A549 (cell line): ENCODE measurements around the gene CMYA5.

Experiments used
- CBX2 ChIP-seq: fragments of 200-600 bp; sonication (generic); IDR thresholded peaks from 2 replicates; pipeline ENCODE4 v1.6.1; 2016; ENCODE audit warnings: low read depth, mild to moderate bottlenecking, borderline replicate concordance
- CEBPB ChIP-seq, 2 experiments: fragments of >200 bp in 1 of 2; sonication (Bioruptor Twin) in 1 of 2; formaldehyde crosslinking in 1 of 2; IDR thresholded peaks; 2 replicates each; pipeline ENCODE4 v1.6.1; 2012 to 2016
- CTCF ChIP-seq: fragments of >200 bp; sonication (Bioruptor Twin); formaldehyde crosslinking; IDR thresholded peaks from 3 replicates; pipeline ENCODE4 v1.5.1; 2016
- MAZ ChIP-seq: fragments of 150-350 bp; IDR thresholded peaks from 2 replicates; pipeline ENCODE4 v1.6.1; 2014; ENCODE audit warnings: antibody characterized with exemption, low read depth, low read length, borderline replicate concordance
- MYC ChIP-seq: IDR thresholded peaks from 2 replicates; pipeline ENCODE4 v1.6.1; 2012; ENCODE audit warnings: mild to moderate bottlenecking, inconsistent platforms, low read length, improper control_type of control experiment, borderline replicate concordance
- POLR2A ChIP-seq: IDR thresholded peaks from 2 replicates; pipeline ENCODE4 v1.6.1; 2012; ENCODE audit warnings: mild to moderate bottlenecking, low read length
- RAD21 ChIP-seq, 2 experiments: fragments of >200 bp in 1 of 2; sonication (Bioruptor Twin) in 1 of 2; formaldehyde crosslinking in 1 of 2; IDR thresholded peaks in 1 of 2; conservative IDR thresholded peaks in 1 of 2; 2 replicates in 1 of 2; 3 replicates in 1 of 2; pipeline ENCODE4 v1.6.1; 2012 to 2018; ENCODE audit warnings: inconsistent platforms in 1 of 2
- SMC3 ChIP-seq: fragments of >200 bp; sonication (Bioruptor Twin); formaldehyde crosslinking; IDR thresholded peaks from 3 replicates; pipeline ENCODE4 v1.6.1; 2018; ENCODE audit warnings: inconsistent platforms

DNA sequence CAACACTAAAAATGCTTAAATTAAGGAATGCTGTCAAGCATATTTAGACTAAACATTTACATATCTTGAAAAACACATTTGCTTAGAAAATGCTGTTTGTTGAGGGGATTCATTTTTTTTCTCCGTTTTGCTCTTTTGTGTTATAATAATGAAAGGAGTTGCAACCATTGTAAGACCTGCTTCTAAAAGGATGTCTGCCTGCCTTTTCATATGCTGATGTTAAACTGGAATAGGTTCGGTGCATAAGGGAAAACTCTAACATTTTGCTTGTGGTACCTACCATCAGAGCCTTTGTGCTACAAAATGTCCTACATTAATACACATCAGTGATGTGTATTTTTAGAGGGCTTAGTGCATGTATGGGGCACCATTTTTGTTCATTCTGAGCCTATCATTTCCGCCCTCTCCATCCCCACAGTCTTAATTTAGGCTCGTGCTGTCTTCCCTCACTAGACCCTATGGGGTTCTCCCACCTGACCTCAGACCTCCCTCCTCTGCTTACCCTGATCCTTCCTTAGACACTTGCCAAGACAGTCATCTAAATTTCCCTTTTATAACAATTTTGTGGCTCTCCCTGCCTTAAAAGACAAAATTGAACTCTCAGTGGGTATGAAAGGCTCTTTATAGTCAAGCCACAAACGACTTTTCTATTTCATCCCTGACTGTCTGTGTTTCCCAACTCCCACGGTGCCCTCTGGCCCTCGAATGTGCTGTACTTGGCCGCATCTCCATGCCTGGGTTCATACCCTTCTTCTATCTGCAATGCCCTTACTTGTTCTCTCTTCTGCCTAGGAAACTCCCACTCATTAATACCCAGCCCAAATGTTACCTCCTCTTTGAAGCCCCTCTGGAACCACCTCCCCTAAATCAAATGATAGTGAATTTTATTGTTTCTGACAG lies 61.2 kb downstream of the CMYA5 start:
- TF ChIP-seq CEBPB (IDR thresholded peaks at IDR 0.05) = no peak
- TF ChIP-seq MYC = no peak
- TF ChIP-seq RAD21 (conservative IDR thresholded peaks at IDR 0.05 in 1 of 2, IDR thresholded peaks at IDR 0.05 in 1 of 2) = no peak
- no peak for TF ChIP-seq CTCF
- no peak for TF ChIP-seq CBX2
- TF ChIP-seq POLR2A = no peak
- no peak for TF ChIP-seq MAZ
- no peak for TF ChIP-seq SMC3
